LNCaP clone FGC (cell line): ENCODE data around the gene NTNG1.

Experiments
- DNase-seq: peaks from one replicate; pipeline ENCODE4 v3.0.0-alpha.2; 2011; ENCODE audit warnings: low read depth
- H3K4me3 ChIP-seq: 2 replicates; pipeline ENCODE4 v1.5.1; 2011; ENCODE audit warnings: mild to moderate bottlenecking, low read depth, low read length, control low read depth
- TF ChIP-seq, protein P1 (sequence below): IDR thresholded peaks from 2 replicates; pipeline ENCODE4 v1.5.1; 2012; ENCODE audit warnings: mild to moderate bottlenecking; ENCODE audit not compliant: control insufficient read depth, insufficient read depth; ENCODE audit errors: extremely low read depth

Gene NTNG1

DNA sequence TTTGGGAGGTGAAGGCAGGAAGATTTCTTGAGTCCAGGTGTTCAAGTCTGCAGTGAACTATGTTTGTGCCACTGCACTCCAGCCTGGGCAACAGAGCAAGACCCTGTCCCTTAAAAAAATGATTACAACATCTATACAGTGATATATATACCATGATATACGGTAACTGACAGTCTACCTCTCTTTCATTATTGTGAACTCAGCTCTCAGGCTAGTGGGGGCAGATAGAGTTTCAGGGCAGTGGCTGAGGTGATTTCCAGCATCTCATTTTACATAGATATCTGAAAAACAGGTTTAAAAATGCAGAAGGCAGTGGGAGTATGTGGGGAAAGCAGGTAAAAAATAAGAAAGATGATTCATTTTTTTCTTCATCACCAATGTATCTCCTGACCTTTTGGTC, 8.1 kb upstream of the NTNG1 start:
- H3K4me3 ChIP-seq: no peak overlapping the region

DNA sequence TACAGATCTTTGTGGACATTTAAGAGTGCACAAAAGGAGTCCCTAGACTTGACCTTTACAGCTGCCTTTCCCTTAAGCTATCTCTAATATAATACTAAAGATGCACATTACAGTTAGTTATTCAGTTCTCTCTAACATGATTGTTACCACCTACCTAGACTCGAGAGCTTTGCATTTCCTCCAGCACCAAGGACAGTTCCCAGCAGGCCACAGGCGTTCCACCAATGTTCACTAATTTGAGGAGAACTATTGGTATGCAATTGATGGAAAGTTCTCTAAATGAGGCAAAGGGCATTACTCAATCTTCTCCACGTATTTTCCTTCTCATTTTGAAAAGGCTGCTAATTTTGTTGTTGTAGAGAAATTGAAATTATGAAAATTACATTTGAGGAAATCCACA, 5.4 kb upstream of the NTNG1 start:
- TF ChIP-seq, protein P1, sequence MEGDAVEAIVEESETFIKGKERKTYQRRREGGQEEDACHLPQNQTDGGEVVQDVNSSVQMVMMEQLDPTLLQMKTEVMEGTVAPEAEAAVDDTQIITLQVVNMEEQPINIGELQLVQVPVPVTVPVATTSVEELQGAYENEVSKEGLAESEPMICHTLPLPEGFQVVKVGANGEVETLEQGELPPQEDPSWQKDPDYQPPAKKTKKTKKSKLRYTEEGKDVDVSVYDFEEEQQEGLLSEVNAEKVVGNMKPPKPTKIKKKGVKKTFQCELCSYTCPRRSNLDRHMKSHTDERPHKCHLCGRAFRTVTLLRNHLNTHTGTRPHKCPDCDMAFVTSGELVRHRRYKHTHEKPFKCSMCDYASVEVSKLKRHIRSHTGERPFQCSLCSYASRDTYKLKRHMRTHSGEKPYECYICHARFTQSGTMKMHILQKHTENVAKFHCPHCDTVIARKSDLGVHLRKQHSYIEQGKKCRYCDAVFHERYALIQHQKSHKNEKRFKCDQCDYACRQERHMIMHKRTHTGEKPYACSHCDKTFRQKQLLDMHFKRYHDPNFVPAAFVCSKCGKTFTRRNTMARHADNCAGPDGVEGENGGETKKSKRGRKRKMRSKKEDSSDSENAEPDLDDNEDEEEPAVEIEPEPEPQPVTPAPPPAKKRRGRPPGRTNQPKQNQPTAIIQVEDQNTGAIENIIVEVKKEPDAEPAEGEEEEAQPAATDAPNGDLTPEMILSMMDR: no peak
- DNase-seq: no peak
- no peak overlapping the region for H3K4me3 ChIP-seq

More for the DNA sequence above, 8.1 kb upstream of the NTNG1 start:
- TF ChIP-seq, protein P1: no peak
- no peak for DNase-seq

DNA sequence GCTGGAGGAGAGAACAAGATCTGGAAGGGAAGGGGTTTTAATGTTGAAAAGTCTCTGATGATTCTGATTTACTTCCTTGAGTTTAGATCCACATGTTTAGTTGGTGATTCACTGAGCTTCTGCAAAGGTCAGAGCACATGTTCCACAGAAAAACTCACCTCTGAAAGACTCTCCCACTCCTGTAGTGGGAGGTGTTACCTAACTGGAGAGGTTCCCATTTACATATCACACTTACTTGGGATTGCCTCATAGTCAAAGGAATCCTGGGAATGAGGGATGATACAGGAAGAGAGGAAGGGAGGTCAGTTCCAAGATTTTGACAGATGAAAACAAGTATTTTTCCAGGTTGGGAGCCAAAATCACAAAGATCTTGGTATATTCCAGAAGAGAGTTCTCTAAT, 2.7 kb upstream of the NTNG1 start:
- DNase-seq: no peak
- no peak overlapping the region for H3K4me3 ChIP-seq

DNA sequence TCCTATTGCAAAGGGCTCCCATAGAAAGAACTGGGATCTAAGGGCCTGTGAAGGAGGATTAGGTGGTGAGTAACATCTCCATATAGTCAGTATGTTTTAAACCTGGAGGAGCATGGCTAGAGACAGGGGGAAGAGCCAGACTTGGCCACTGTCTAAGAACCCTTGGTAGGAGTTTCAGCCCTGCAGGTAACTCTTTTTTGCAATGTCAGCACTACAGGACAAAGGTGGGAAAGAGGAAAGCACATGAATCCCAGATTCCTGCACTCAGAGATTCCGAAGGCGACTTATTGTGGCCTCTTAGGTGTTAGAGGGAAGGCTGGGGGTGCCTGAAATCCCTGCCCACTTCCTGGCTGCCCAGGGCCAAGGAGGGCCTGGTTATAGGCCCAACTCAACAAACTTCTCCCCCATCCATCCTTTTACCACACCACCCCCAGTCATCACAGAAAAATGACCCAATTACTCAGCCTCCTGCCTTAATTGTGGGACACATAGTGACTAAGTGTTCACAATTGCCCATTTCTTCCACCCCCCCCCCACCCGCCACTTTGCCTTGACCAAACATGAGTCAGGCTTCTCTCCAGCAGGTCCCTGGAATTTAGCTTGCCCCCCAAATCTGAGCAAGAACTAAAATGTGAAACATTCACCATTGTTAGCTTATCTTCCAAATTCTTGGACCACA, 1.9 kb upstream of the NTNG1 start:
- no peak for DNase-seq
- H3K4me3 ChIP-seq: no peak overlapping the region

More for the DNA sequence above, 2.7 kb upstream of the NTNG1 start:
- TF ChIP-seq, protein P1: no peak

DNA sequence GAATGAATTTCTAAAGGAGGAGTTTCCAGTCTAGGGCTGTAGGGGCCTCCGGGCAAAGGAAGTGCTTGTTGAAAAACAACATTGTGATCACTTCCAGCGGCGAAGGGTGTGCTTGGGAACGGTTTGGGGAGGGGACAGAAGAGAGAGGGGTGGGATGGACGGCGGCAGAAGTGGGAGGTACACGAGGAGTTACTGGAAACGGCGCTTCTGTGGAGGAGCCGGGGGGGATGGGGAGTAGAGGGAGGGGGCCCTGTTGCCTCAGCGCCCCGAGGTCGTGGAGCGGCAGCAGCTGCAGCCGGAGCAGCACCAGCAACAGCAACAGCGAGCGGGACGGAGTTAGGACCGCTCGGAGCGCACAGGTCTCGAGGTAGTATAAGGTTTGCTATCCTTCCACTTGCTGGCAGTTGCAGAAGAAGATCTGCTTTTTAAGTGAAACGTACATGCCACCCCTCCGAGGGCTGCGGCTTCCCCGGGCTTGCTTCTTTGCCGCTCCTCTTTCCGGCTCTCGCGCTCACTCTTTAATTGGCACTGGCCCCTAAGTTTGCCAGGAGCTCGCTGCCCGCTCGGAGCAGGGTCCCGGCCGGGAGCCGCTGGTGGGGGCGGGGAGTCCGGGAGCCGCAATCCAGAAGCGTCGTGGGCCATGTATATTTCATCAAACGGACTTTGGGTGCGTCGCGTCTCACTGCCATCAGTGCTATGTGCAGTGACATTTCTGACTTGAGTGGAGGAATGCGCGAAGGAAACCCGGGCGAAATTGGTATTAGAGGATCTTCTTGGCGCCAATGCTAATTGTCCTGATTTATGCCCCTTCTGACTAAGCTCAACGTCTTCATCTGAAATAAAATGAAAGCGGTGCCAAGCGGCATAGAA, 771 bp upstream of the NTNG1 start:
- DNase-seq: no peak
- no peak overlapping the region for H3K4me3 ChIP-seq
- TF ChIP-seq, protein P1: no peak

More for the DNA sequence above, 1.9 kb upstream of the NTNG1 start:
- TF ChIP-seq, protein P1: no peak

DNA sequence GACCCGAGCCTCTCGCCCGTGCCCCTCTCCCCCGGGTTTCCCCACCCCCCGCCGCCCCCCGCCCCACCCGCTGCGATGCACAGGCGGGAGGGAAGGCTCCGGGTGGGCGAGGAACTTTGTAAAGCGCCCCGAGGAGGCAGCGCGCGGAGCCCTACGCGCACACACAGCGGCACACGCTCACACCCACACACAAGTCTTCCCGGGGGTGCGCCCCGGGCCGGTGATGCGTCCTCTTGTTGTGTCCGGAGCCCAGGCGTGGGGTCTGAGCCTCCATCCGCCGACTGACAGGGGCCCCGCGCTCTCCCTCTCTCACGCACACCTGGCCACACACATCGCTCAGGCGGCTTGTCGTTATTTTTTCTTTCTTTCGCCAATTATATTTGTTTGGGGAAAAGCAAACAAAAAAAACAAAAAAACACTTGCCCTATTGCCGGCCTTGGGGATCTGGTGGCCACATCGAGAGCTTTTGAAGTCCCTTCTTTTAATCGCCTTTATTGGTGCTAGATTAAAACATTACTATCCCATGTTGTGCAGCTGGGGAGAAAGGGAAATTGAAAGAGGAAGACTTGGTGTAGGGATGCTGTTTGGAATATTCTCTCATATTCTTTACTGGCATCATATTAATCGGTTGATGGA, 770 bp downstream of the NTNG1 start:
- peak overlapping the region; percentile 59 for H3K4me3 ChIP-seq
- no peak for DNase-seq
- TF ChIP-seq, protein P1: no peak
